Suppressor macrophage treated with lipopolysaccharide for 1 hour (primary cell): ENCODE data around the gene LY6G5C.

Source experiments
- DNase-seq, 3 donors: peaks; one replicate each; pipeline ENCODE4 v3.0.0-alpha.2; 2020 to 2022

Gene LY6G5C

GRCh38 chr6:31662124-31662723 is 18.6 kb downstream of the LY6G5C start:
- no peak for DNase-seq

- no peak for DNase-seq
Observed at GRCh38 chr6:31661262-31662123, 19.4 kb downstream of the LY6G5C start.

- DNase-seq = peak; percentile 86 to 94 (median 87)
Observed at GRCh38 chr6:31660381-31661261, 20.2 kb downstream of the LY6G5C start, which contains the start of gene C6orf47. Gene C6orf47, minus strand, starts transcription at chr6:31660778. Its CDS starts 831 bp downstream, at chr6:31659947.

GRCh38 chr6:31659649-31660380 is 21.1 kb downstream of the LY6G5C start:
- DNase-seq = peak; percentile 52 to 66 (median 52)

GRCh38 chr6:31658983-31659648 is 21.8 kb downstream of the LY6G5C start:
- no peak for DNase-seq

- DNase-seq = no peak
Observed at GRCh38 chr6:31658158-31658688, 22.6 kb downstream of the LY6G5C start.

GRCh38 chr6:31657406-31658157 is 23.3 kb downstream of the LY6G5C start:
- peak in 2 of 3 donors; percentile 28 to 31 for DNase-seq

- no peak for DNase-seq
Observed at GRCh38 chr6:31655349-31656237, 25.3 kb downstream of the LY6G5C start, which contains the start of gene APOM. Gene APOM, plus strand, starts transcription at chr6:31655894. Its CDS starts 73 bp downstream, at chr6:31655967.

- DNase-seq = no peak
Observed at GRCh38 chr6:31654574-31655348, 26.1 kb downstream of the LY6G5C start.

GRCh38 chr6:31652925-31653724 is 27.7 kb downstream of the LY6G5C start:
- DNase-seq = peak; percentile 93 to 95 (median 94)

GRCh38 chr6:31651602-31652191 is 29.2 kb downstream of the LY6G5C start:
- DNase-seq = peak; percentile 92 to 94 (median 92)

- DNase-seq = no peak
Observed at GRCh38 chr6:31645325-31645724, 35.5 kb downstream of the LY6G5C start.

GRCh38 chr6:31643818-31644454 is 36.9 kb downstream of the LY6G5C start:
- DNase-seq = no peak

GRCh38 chr6:31642798-31643570 is 37.9 kb downstream of the LY6G5C start:
- DNase-seq = no peak

GRCh38 chr6:31641370-31641769 is 39.5 kb downstream of the LY6G5C start:
- DNase-seq = no peak

GRCh38 chr6:31640612-31641011 is 40.3 kb downstream of the LY6G5C start:
- no peak for DNase-seq
